ENCODE results near the gene LDB2.

Gene LDB2

GRCh38 chr4:16598597-16599206 lies 299.7 kb downstream of the LDB2 start:
- TF ChIP-seq EZH2phosphoT487 (IDR thresholded peaks at IDR 0.05; ENCODE audit: borderline replicate concordance, low read length) = no peak
- TF ChIP-seq CTCF (IDR thresholded peaks at IDR 0.05; ENCODE audit: low read depth, low read length, poor library complexity, severe bottlenecking) = no peak
- no peak overlapping the region for H3K4me3 ChIP-seq (ENCODE audit: low read length)
- H3F3A ChIP-seq (ENCODE audit: control insufficient read depth, insufficient read depth) = no peaks in the 10 kb centered on the region
- no peak overlapping the region for H3K4me2 ChIP-seq (ENCODE audit: low read length)
- H3K36me3 ChIP-seq (ENCODE audit: control insufficient read depth, low read length) = no peaks in the 10 kb centered on the region
- no peaks in the 10 kb centered on the region for H4K20me1 ChIP-seq (ENCODE audit: control insufficient read depth, insufficient read depth, low read depth, low read length)
- H3K27ac ChIP-seq (ENCODE audit: low read depth, low read length) = no peak overlapping the region
- no peaks in the 10 kb centered on the region for H3K9me2 ChIP-seq (replicated peaks; ENCODE audit: control insufficient read depth, low read length)
- H3K27me3 ChIP-seq (ENCODE audit: control insufficient read depth, low read length) = no peaks in the 10 kb centered on the region
- H3K4me1 ChIP-seq (ENCODE audit: control insufficient read depth, low read length) = no peaks in the 10 kb centered on the region
- H3K9me3 ChIP-seq (ENCODE audit: control insufficient read depth, insufficient read depth, low read length) = no peaks in the 10 kb centered on the region
- H3K79me2 ChIP-seq (ENCODE audit: control insufficient read depth, low read length) = no peaks in the 10 kb centered on the region

- H3K4me3 ChIP-seq (ENCODE audit: low read length) = no peak overlapping the region
- no peaks in the 10 kb centered on the region for H3K4me1 ChIP-seq (ENCODE audit: control insufficient read depth, low read length)
- H3K9me3 ChIP-seq (ENCODE audit: control insufficient read depth, insufficient read depth, low read length) = no peaks in the 10 kb centered on the region
- TF ChIP-seq EZH2phosphoT487 (IDR thresholded peaks at IDR 0.05; ENCODE audit: borderline replicate concordance, low read length) (no peak), CTCF (IDR thresholded peaks at IDR 0.05; ENCODE audit: low read depth, low read length, poor library complexity, severe bottlenecking) (no peak)
- no peaks in the 10 kb centered on the region for H3K9me2 ChIP-seq (replicated peaks; ENCODE audit: control insufficient read depth, low read length)
- H4K20me1 ChIP-seq (ENCODE audit: control insufficient read depth, insufficient read depth, low read depth, low read length) = no peaks in the 10 kb centered on the region
- H3F3A ChIP-seq (ENCODE audit: control insufficient read depth, insufficient read depth) = no peaks in the 10 kb centered on the region
- H3K27ac ChIP-seq (ENCODE audit: low read depth, low read length) = no peak overlapping the region
- H3K36me3 ChIP-seq (ENCODE audit: control insufficient read depth, low read length) = no peaks in the 10 kb centered on the region
- no peak overlapping the region for H3K4me2 ChIP-seq (ENCODE audit: low read length)
- H3K79me2 ChIP-seq (ENCODE audit: control insufficient read depth, low read length) = no peaks in the 10 kb centered on the region
- no peaks in the 10 kb centered on the region for H3K27me3 ChIP-seq (ENCODE audit: control insufficient read depth, low read length)
Observed at GRCh38 chr4:16597845-16598596, 300.4 kb downstream of the LDB2 start.

DNA sequence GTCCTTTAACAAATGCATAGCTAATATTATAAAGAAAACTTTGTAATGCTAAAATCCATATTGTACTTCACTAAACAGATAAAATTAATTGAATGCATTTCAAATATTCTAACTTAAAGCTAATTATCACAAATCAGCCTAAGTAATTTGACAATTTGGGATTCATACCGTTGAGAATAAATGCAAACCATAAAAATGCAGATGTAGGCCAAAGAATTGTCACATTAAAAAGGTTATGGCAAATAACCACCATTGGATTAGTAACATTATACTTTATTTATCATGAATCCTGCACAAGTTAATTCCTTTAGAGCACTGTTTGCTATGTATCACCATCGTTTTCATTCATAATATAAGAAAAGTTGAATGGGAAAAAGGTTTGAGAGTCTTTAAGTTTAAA lies 301.0 kb downstream of the LDB2 start:
- no peaks in the 10 kb centered on the region for H4K20me1 ChIP-seq (ENCODE audit: control insufficient read depth, insufficient read depth, low read depth, low read length)
- no peaks in the 10 kb centered on the region for H3K4me1 ChIP-seq (ENCODE audit: control insufficient read depth, low read length)
- H3F3A ChIP-seq (ENCODE audit: control insufficient read depth, insufficient read depth) = no peaks in the 10 kb centered on the region
- H3K9me3 ChIP-seq (ENCODE audit: control insufficient read depth, insufficient read depth, low read length) = no peaks in the 10 kb centered on the region
- no peaks in the 10 kb centered on the region for H3K79me2 ChIP-seq (ENCODE audit: control insufficient read depth, low read length)
- H3K9me2 ChIP-seq (replicated peaks; ENCODE audit: control insufficient read depth, low read length) = no peaks in the 10 kb centered on the region
- H3K4me2 ChIP-seq (ENCODE audit: low read length) = no peak overlapping the region
- TF ChIP-seq CTCF (IDR thresholded peaks at IDR 0.05; ENCODE audit: low read depth, low read length, poor library complexity, severe bottlenecking) (no peak), EZH2phosphoT487 (IDR thresholded peaks at IDR 0.05; ENCODE audit: borderline replicate concordance, low read length) (no peak)
- no peaks in the 10 kb centered on the region for H3K36me3 ChIP-seq (ENCODE audit: control insufficient read depth, low read length)
- no peak overlapping the region for H3K4me3 ChIP-seq (ENCODE audit: low read length)
- no peaks in the 10 kb centered on the region for H3K27me3 ChIP-seq (ENCODE audit: control insufficient read depth, low read length)
- no peak overlapping the region for H3K27ac ChIP-seq (ENCODE audit: low read depth, low read length)
